ENCODE data around the gene NXPH4. TPM values are rescaled to one million over a fixed set of nuclear protein-coding genes. Genes with fewer than 3 reads are reported as not detected.

NXPH4 gene
- total RNA-seq, 2 donors from 2014 or later = 0.27 TPM; not detected in 1

DNA sequence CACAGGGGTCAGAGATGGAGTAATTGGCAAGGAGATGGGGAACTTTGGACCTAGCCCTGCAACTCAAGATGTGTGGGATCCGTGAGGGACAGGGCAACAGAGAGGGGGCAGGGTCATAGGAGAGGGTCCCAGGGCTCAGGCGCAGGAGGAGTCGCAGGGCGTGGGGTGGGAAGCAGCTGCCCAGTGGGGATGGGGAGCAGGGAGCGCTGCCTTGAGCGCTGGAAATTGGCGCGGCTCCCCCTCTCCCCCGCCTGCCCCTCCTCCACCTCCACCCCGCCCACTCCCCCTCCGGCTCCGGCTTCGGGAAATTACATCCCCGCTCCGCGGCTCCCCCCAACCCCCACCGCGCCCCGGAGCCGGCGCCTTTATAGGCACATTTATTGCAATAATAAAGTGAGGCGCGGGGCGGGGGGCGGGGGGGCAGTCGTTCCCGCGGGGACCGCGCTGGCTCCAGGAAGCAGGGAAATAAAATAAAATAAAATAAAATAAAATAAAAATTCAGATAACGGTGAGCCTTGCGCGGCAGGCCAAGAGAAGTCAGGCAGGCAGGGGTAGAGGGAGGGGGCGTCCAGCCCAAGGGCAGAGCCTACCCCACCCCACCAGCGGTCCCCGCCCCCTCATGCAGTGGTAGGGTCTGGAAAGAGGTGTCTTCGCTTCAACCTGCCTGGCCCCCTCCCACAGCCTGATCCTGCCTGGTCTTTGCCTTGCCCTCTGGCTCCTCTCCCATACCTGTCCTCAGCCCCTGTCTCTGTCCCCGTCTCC is 3.6 kb downstream of the NXPH4 start:
- H3K27me3 ChIP-seq = peaks cover 94% of the 10 kb centered on the region
- intact Hi-C loops (cut with DNase I) = no loop called here

DNA sequence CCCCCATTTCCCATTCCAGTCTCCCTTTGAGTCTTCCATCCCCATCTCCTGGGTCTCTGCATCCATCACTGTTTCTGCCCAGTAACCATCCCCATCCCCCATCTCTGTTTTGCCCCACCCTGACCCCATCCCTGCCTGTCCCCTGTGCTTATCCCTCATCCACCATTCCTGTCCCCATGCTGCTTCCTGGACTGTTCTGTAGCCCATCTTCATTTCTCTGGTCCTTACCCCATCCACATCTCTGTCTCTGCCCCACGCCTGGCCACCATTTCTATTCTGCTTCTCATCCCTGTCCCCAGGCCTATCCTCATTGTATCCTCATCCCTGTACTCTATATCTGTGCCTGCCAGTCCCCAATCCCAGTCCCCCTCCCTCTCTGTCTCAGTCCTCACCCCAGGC is 4.2 kb downstream of the NXPH4 start:
- Histone ChIP-seq H3K27me3 (peaks cover 94% of the 10 kb centered on the region), H3K36me3 (no peaks in the 10 kb centered on the region), H3K4me3 (no peak overlapping the region), H3K4me1 (peaks cover 13% of the 10 kb centered on the region), H3K9ac (ENCODE audit: low read depth in 2 of 2, low read length in 2 of 2) (no peak overlapping the region), H3K27ac (no peak overlapping the region), H3K9me3 (no peaks in the 10 kb centered on the region)
- intact Hi-C loops (cut with DNase I) = no loop called here
- no peak for DNase-seq
- TF ChIP-seq, protein P1, sequence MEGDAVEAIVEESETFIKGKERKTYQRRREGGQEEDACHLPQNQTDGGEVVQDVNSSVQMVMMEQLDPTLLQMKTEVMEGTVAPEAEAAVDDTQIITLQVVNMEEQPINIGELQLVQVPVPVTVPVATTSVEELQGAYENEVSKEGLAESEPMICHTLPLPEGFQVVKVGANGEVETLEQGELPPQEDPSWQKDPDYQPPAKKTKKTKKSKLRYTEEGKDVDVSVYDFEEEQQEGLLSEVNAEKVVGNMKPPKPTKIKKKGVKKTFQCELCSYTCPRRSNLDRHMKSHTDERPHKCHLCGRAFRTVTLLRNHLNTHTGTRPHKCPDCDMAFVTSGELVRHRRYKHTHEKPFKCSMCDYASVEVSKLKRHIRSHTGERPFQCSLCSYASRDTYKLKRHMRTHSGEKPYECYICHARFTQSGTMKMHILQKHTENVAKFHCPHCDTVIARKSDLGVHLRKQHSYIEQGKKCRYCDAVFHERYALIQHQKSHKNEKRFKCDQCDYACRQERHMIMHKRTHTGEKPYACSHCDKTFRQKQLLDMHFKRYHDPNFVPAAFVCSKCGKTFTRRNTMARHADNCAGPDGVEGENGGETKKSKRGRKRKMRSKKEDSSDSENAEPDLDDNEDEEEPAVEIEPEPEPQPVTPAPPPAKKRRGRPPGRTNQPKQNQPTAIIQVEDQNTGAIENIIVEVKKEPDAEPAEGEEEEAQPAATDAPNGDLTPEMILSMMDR (IDR thresholded peaks at IDR 0.05) = no peak

More for the DNA sequence above, 3.6 kb downstream of the NXPH4 start:
- H3K27ac ChIP-seq = no peak overlapping the region
- TF ChIP-seq, protein P1 (IDR thresholded peaks at IDR 0.05) = no peak
- no peak overlapping the region for H3K4me3 ChIP-seq
- H3K4me1 ChIP-seq = peaks cover 11% of the 10 kb centered on the region
- no peak overlapping the region for H3K9ac ChIP-seq (ENCODE audit: low read depth in 2 of 2, low read length in 2 of 2)
- H3K9me3 ChIP-seq = no peaks in the 10 kb centered on the region
- no peaks in the 10 kb centered on the region for H3K36me3 ChIP-seq
- no peak for DNase-seq

DNA sequence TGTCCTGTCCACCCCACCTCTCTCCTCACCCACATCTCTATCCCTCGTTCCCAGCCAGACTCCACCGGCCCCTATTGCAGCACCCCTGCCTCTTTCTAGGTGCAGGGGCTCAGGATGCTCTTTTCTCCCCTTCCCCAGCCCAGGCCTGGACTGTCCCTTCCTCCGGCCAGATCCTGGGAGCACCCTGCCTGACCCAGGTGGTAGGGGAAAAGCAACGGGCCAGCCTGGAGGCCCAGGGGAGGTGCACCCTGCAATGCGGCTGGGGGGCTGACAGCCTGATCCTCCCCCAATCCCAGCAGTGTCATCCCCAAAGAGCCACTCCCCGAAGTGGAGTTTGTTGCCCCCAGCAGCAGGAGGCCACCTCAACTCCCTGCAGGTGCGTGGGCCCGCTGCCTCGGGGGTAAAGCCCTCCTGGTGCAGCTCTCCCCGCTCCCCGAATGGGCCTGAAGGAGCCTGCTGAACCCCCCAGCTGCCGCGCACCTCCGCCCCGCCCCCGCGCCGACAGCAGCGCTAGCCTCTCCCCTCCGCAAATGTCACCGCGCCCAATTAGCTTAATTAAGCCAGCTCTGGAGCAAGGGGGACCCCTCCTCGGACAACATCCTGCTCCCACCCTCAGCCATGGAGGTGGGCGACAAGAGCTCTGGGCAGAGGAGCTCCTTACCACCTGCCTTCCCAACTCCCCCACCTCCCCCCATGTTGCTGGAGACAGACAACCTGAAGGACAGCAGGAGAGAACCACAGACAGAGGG is 4.7 kb downstream of the NXPH4 start:
- Histone ChIP-seq H3K27ac (no peak overlapping the region), H3K9me3 (no peaks in the 10 kb centered on the region), H3K4me1 (peaks cover 12% of the 10 kb centered on the region), H3K9ac (ENCODE audit: low read depth in 2 of 2, low read length in 2 of 2) (no peak overlapping the region), H3K36me3 (no peaks in the 10 kb centered on the region), H3K27me3 (peaks cover 94% of the 10 kb centered on the region), H3K4me3 (no peak overlapping the region)
- intact Hi-C loops (cut with DNase I) = no loop called here
- no peak for DNase-seq
- TF ChIP-seq, protein P1 (IDR thresholded peaks at IDR 0.05) = no peak

DNA sequence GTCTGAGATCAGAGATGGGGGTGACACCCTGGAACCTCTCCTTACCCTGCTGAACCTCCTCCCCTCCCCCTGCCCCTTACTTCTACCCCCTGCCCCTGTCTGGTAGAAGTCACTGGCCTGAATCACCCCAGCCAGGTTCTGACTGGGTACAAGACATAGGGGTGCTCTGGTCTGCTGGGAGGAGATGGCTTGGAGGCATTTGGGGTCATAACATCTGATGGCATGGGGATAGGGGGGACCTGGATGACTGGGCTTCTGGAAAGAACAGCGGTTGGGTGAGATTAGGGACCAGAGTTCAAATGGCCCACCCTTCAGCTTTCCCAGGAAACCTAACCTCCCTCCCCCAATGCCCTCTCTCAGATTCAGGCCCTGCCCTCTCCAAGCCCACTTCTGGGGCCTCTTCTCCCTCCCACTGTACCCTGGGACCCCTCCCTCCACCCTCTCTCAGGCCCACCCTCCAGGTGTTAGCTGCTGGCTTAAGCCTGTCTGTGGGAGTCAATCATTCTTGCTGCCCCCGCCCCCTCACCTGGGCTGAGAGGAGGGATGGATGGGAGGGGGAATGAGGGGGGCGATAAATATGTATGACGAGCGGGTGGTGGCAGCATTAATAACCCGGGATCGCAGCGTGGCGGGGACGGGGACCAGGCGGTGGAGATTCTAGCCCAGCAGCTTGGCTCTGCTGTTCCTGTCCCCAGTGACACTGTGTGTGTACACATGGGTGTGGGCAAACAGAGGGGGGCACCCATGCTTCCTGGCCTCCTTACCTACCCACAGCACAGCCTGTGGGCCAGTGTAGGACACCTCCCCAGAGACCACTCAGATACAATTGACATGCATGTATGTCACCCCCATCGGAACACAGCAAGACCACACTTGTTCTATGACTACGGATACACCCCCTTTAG is 5.9 kb downstream of the NXPH4 start:
- TF ChIP-seq, protein P1 (IDR thresholded peaks at IDR 0.05) = no peak
- intact Hi-C loops (cut with DNase I) = no loop called here
- no peak overlapping the region for H3K4me3 ChIP-seq
- H3K9me3 ChIP-seq = no peaks in the 10 kb centered on the region
- no peak for DNase-seq
- no peak overlapping the region for H3K27ac ChIP-seq
- H3K27me3 ChIP-seq = peaks cover 92% of the 10 kb centered on the region
- H3K4me1 ChIP-seq = peaks cover 4% of the 10 kb centered on the region
- no peaks in the 10 kb centered on the region for H3K36me3 ChIP-seq
- H3K9ac ChIP-seq (ENCODE audit: low read depth in 2 of 2, low read length in 2 of 2) = no peak overlapping the region
